GM12878 (cell line): Measurements from ENCODE around the gene LYRM2. TPM values are rescaled to one million over a fixed set of nuclear protein-coding genes. Genes with fewer than 3 reads are reported as not detected.
A peak's percentile ranks its signal among the peaks of the same experiment; 100 is the strongest.

Experiments used
- ATAC-seq: fragments of 200-7000 bp; cut with Tn5 transposase; 3 replicates; pipeline ENCODE4 v1.9.1; 2020; ENCODE audit warnings: mild to moderate bottlenecking, moderate library complexity
- BruUV-seq: library from RNA; stranded (reverse); fragments of 400-500 nt; replicated peaks from 2 replicates; lab custom pipeline; 2021; lab: Mats Ljungman, UMichigan
- CTCF ChIA-PET: fragments of 300-600 bp; sonication (Branson Sonifier 250); formaldehyde crosslinking; extraction: SDS; loops from one replicate; lab custom pipeline; 2021; ENCODE audit warnings: inconsistent platforms; lab: Yijun Ruan, JAX
- POLR2A ChIA-PET: fragments of 350-600 bp; formaldehyde crosslinking; extraction: SDS; loops from one replicate; lab custom pipeline; 2021; ENCODE audit warnings: inconsistent platforms; lab: Charles Lee
- RAD21 ChIA-PET: fragments of 300-600 bp; sonication (Branson Sonifier 250); formaldehyde crosslinking; loops from one replicate; lab custom pipeline; 2023; ENCODE audit warnings: antibody characterized with exemption; ENCODE audit not compliant: unreplicated experiment; lab: Charles Lee
- SMC1A ChIA-PET: fragments of 300-600 bp; sonication (Branson Sonifier 250); formaldehyde crosslinking; loops from one replicate; lab custom pipeline; 2023; ENCODE audit not compliant: unreplicated experiment, uncharacterized antibody; lab: Charles Lee
- DNase-seq: peaks from one replicate; pipeline ENCODE4 v3.0.0-alpha.2; 2011; ENCODE audit warnings: low read depth, low spot score
- FAIRE-seq: peaks from 3 replicates; lab custom pipeline; 2011; peaks lifted over from hg19 to GRCh38; lab: Jason Lieb, UNC
- H2AFZ ChIP-seq: 2 replicates; pipeline ENCODE4 v1.6.0; 2011; ENCODE audit warnings: low read depth, low read length, control low read depth; ENCODE audit not compliant: control insufficient read depth
- H3K27ac ChIP-seq: 2 replicates; pipeline ENCODE4 v1.5.1; 2011; ENCODE audit warnings: control low read depth; ENCODE audit not compliant: control insufficient read depth, insufficient read depth
- H3K27me3 ChIP-seq, 2 experiments: replicated peaks in 1 of 2; 2 replicates each; pipeline versions ENCODE4 v1.6.0 to v1.6.1; 2011; ENCODE audit warnings: low read length in 1 of 2; ENCODE audit not compliant: control insufficient read depth in 2 of 2, insufficient read depth in 2 of 2
- H3K36me3 ChIP-seq, 2 experiments: 2 replicates each; pipeline ENCODE4 v1.5.1; 2011; ENCODE audit warnings: low read length in 1 of 2; ENCODE audit not compliant: control insufficient read depth in 2 of 2, insufficient read depth in 2 of 2
- H3K4me1 ChIP-seq: 2 replicates; pipeline ENCODE4 v1.6.1; 2011; ENCODE audit warnings: mild to moderate bottlenecking, low read length, moderate library complexity, mixed read lengths; ENCODE audit not compliant: control insufficient read depth, insufficient read depth
- H3K4me2 ChIP-seq: 2 replicates; pipeline ENCODE4 v1.6.0; 2011; ENCODE audit warnings: control low read depth; ENCODE audit not compliant: control insufficient read depth, insufficient read depth
- H3K4me3 ChIP-seq: fragments of 200-600 bp; sonication (generic); 2 replicates; pipeline ENCODE4 v1.5.1; 2016
- H3K79me2 ChIP-seq: 2 replicates; pipeline ENCODE4 v1.6.0; 2011; ENCODE audit warnings: low read length; ENCODE audit not compliant: control insufficient read depth, insufficient read depth
- H3K9ac ChIP-seq: 2 replicates; pipeline ENCODE4 v1.8.0; 2011; ENCODE audit warnings: low read length, control low read depth, mixed read lengths; ENCODE audit not compliant: control insufficient read depth, insufficient read depth
- H3K9me3 ChIP-seq: replicated peaks from 3 replicates; pipeline ENCODE4 v1.5.1; 2011; ENCODE audit warnings: mild to moderate bottlenecking, low read length; ENCODE audit not compliant: control insufficient read depth, insufficient read depth
- H4K20me1 ChIP-seq: 2 replicates; pipeline ENCODE4 v1.6.0; 2011; ENCODE audit not compliant: control insufficient read depth, insufficient read depth
- CBFB ChIP-seq: IDR thresholded peaks from 2 replicates; pipeline ENCODE4 v1.6.1; 2016; ENCODE audit warnings: antibody characterized with exemption, low read depth
- CREB1 ChIP-seq: IDR thresholded peaks from 2 replicates; pipeline ENCODE4 v1.6.1; 2012; ENCODE audit warnings: low read depth, mild to moderate bottlenecking, inconsistent platforms
- PRDM15 ChIP-seq: fragments of 450-650 bp; formaldehyde crosslinking; IDR thresholded peaks from 2 replicates; pipeline ENCODE4 v1.4.0; 2020; ENCODE audit warnings: mild to moderate bottlenecking, moderate library complexity
- TBL1XR1 ChIP-seq: IDR thresholded peaks from 2 replicates; pipeline ENCODE4 v1.6.1; 2012; ENCODE audit warnings: low read depth, low read length, improper control_type of control experiment
- TCF3 ChIP-seq: IDR thresholded peaks from 2 replicates; pipeline ENCODE4 v1.6.1; 2012; ENCODE audit warnings: low read depth, mild to moderate bottlenecking, low read length, borderline replicate concordance; ENCODE audit not compliant: insufficient read depth
- ZNF24 ChIP-seq: fragments of 450-650 bp; IDR thresholded peaks from 2 replicates; pipeline ENCODE4 v1.6.1; 2017; ENCODE audit warnings: antibody characterized with exemption, mild to moderate bottlenecking
- ZZZ3 ChIP-seq: IDR thresholded peaks from 2 replicates; pipeline ENCODE4 v1.6.1; 2011; ENCODE audit warnings: low read depth; ENCODE audit not compliant: control insufficient read depth, insufficient read length
- WGBS: methylation state at CpG from one replicate; pipeline ENCODE4 v1.1.6; 2016; ENCODE audit warnings: low lambda C conversion rate; ENCODE audit not compliant: insufficient replicate concordance, insufficient coverage; ENCODE audit errors: missing lambda C conversion rate; 5-methylcytosine and 5-hydroxymethylcytosine counted together
- in situ Hi-C: fragments of 300-500 bp; cut with MboI; formaldehyde crosslinking; loops from 9 replicates; pipeline ENCODE4 v1.14.3; 2018; ENCODE audit warnings: mixed read lengths
- intact Hi-C: fragments of 100-400 bp; cut with micrococcal nuclease; formaldehyde crosslinking; loops from one replicate; pipeline ENCODE4 v1.14.2; 2022; ENCODE audit not compliant: unreplicated experiment
- polyA plus RNA-seq, 11 experiments: library from polyadenylated mRNA; depleted of rRNA in 4 of 11; unstranded in 6 of 11; stranded (reverse) in 5 of 11; fragments of >200 nt; fragmentation: Nextera tagmentation in 4 of 11; fragmentation: Illumina TruSeq in 1 of 11; extraction: Ambion mirVana in 4 of 11; extraction: Trizol in 1 of 11; gene quantifications; 1 replicate in 1 of 11; 2 replicates in 10 of 11; pipeline versions ENCODE4 v1.2.1 to v1.2.3, GENCODE V29; 2011 to 2016; ENCODE audit warnings: inconsistent platforms in 2 of 11, missing spikeins in 2 of 11, low read depth in 1 of 11
- total RNA-seq, 4 experiments: library from RNA; depleted of rRNA in 3 of 4; stranded (reverse); fragments of >200 nt in 3 of 4; fragmentation: Illumina TruSeq in 1 of 4; extraction: Trizol in 1 of 4; gene quantifications; 2 replicates each; pipeline versions ENCODE4 v1.2.1 to v1.2.3, GENCODE V29; 2013 to 2021
- TF ChIP-seq, protein P1 (sequence below): fragments of 450-650 bp; IDR thresholded peaks from 2 replicates; pipeline ENCODE4 v1.6.1; 2017; ENCODE audit warnings: mild to moderate bottlenecking, low read depth, inconsistent platforms; ENCODE audit not compliant: poor library complexity, severe bottlenecking

Gene LYRM2
- total and polyA plus RNA-seq, 10 of the 15 experiments (the other 5 are each of a cell fraction or from before 2014, with no cell fraction given): 17.2 to 75.0 (median 30.9) TPM

- POLR2A ChIA-PET: no interaction called here
- in situ Hi-C loops: no loop called here
Measured at GRCh38 chr6:89547281-89547680, 91.3 kb downstream of the LYRM2 start.

GRCh38 chr6:89542866-89543265 is 95.7 kb downstream of the LYRM2 start:
- H3K4me2 ChIP-seq: no peak overlapping the region
- WGBS: 39% methylated on average over 3 of the region's 3 CpGs
- H3K36me3 ChIP-seq: no peaks in the 10 kb centered on the region
- intact Hi-C loops (no loop called here), in situ Hi-C loops (no loop called here)
- RAD21 ChIA-PET: no interaction called here
- no peak overlapping the region for H2AFZ ChIP-seq
- H3K9ac ChIP-seq: no peak overlapping the region
- ATAC-seq (no peak), DNase-seq (no peak), FAIRE-seq (peak; percentile 27)
- SMC1A ChIA-PET: no interaction called here
- no peaks in the 10 kb centered on the region for H3K4me1 ChIP-seq
- H4K20me1 ChIP-seq: no peaks in the 10 kb centered on the region
- CTCF ChIA-PET: no interaction called here
- no peaks in the 10 kb centered on the region for H3K27me3 ChIP-seq
- H3K79me2 ChIP-seq: no peaks in the 10 kb centered on the region
- no peak overlapping the region for H3K27ac ChIP-seq
- no peak overlapping the region for H3K4me3 ChIP-seq
- POLR2A ChIA-PET: no interaction called here
- no peaks in the 10 kb centered on the region for H3K9me3 ChIP-seq
- BruUV-seq: no TSS peak
- TF ChIP-seq, protein P1, sequence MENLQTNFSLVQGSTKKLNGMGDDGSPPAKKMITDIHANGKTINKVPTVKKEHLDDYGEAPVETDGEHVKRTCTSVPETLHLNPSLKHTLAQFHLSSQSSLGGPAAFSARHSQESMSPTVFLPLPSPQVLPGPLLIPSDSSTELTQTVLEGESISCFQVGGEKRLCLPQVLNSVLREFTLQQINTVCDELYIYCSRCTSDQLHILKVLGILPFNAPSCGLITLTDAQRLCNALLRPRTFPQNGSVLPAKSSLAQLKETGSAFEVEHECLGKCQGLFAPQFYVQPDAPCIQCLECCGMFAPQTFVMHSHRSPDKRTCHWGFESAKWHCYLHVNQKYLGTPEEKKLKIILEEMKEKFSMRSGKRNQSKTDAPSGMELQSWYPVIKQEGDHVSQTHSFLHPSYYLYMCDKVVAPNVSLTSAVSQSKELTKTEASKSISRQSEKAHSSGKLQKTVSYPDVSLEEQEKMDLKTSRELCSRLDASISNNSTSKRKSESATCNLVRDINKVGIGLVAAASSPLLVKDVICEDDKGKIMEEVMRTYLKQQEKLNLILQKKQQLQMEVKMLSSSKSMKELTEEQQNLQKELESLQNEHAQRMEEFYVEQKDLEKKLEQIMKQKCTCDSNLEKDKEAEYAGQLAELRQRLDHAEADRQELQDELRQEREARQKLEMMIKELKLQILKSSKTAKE: no peak
- no peak for TF ChIP-seq PRDM15

More at GRCh38 chr6:89547281-89547680, 91.3 kb downstream of the LYRM2 start:
- no peak for TF ChIP-seq CREB1
- no peak for TF ChIP-seq TCF3
- no peak for TF ChIP-seq CBFB
- TF ChIP-seq TBL1XR1: no peak
- no peak for TF ChIP-seq ZZZ3
- TF ChIP-seq, protein P1: no peak
- TF ChIP-seq ZNF24: no peak
- ChIA-PET RAD21 (no interaction called here), CTCF (no interaction called here), SMC1A (no interaction called here)
- no TSS peak for BruUV-seq
- Histone ChIP-seq H3K4me3 (no peak overlapping the region), H3K27me3 (no peaks in the 10 kb centered on the region; a peak in 1 of 4 replicates), H3K9ac (no peak overlapping the region), H3K9me3 (no peaks in the 10 kb centered on the region), H3K27ac (no peak overlapping the region), H3K4me2 (no peak overlapping the region), H2AFZ (no peak overlapping the region), H3K4me1 (no peaks in the 10 kb centered on the region), H4K20me1 (no peaks in the 10 kb centered on the region), H3K79me2 (no peaks in the 10 kb centered on the region), H3K36me3 (no peaks in the 10 kb centered on the region)
- no peak for FAIRE-seq
- WGBS: 65% methylated on average over 5 of the region's 5 CpGs
- DNase-seq: no peak
- intact Hi-C loops: no loop called here
- ATAC-seq: no peak
